HEK293 (cell line): Measurements from ENCODE around the gene SLC29A3.

ENCODE experiments used
- CTCF ChIA-PET: fragments of 350-600 bp; formaldehyde crosslinking; extraction: SDS; loops from one replicate; lab custom pipeline; 2021; ENCODE audit warnings: antibody characterized with exemption; lab: Yijun Ruan, JAX
- POLR2A ChIA-PET: fragments of 300-600 bp; formaldehyde crosslinking; extraction: SDS; loops from one replicate; lab custom pipeline; 2020; ENCODE audit warnings: antibody characterized with exemption, inconsistent platforms; lab: Yijun Ruan, JAX
- H3K27ac ChIP-seq: fragments of 200-500 bp; sonication (Bioruptor generic); 2 replicates; pipeline ENCODE4 v1.5.1; 2014; ENCODE audit warnings: low read depth, low read length, control low read depth, inconsistent platforms; ENCODE audit errors: extremely low read depth
- H3K36me3 ChIP-seq, 2 experiments: fragments of 200-500 bp in 1 of 2; sonication (Bioruptor generic) in 1 of 2; 1 replicate in 1 of 2; 2 replicates in 1 of 2; pipeline ENCODE4 v1.5.1; 2014 to 2017; ENCODE audit warnings: inconsistent platforms in 2 of 2, low read length in 2 of 2; ENCODE audit not compliant: control insufficient read depth in 2 of 2, insufficient read depth in 1 of 2
- H3K4me1 ChIP-seq: fragments of 200-500 bp; sonication (Bioruptor generic); 2 replicates; pipeline ENCODE4 v1.5.1; 2014; ENCODE audit warnings: mild to moderate bottlenecking, low read length, inconsistent platforms; ENCODE audit not compliant: control insufficient read depth, insufficient read depth
- H3K4me3 ChIP-seq: 2 replicates; pipeline ENCODE4 v1.5.1; 2011; ENCODE audit warnings: low read depth, mild to moderate bottlenecking, control low read depth, low read length, moderate library complexity
- H3K9me3 ChIP-seq: fragments of 200-500 bp; sonication (Bioruptor generic); 2 replicates; pipeline ENCODE4 v1.5.1; 2014; ENCODE audit warnings: low read depth, low read length, inconsistent platforms; ENCODE audit not compliant: control insufficient read depth, insufficient read depth
- GLI4 ChIP-seq: fragments of 450-650 bp; formaldehyde crosslinking; IDR thresholded peaks from 2 replicates; pipeline ENCODE4 v1.5.1; 2016; ENCODE audit warnings: missing biosample characterization, missing genetic modification characterization
- GLIS2 ChIP-seq: fragments of 450-650 bp; formaldehyde crosslinking; IDR thresholded peaks from 2 replicates; pipeline ENCODE4 v1.5.1; 2016; ENCODE audit warnings: missing biosample characterization, missing genetic modification characterization
- MZF1 ChIP-seq: fragments of 450-650 bp; formaldehyde crosslinking; IDR thresholded peaks from 2 replicates; pipeline ENCODE4 v1.5.1; 2017; ENCODE audit warnings: missing biosample characterization, missing genetic modification characterization, borderline replicate concordance
- SCRT2 ChIP-seq: fragments of 450-650 bp; formaldehyde crosslinking; IDR thresholded peaks from 2 replicates; pipeline ENCODE4 v1.5.1; 2016; ENCODE audit warnings: missing biosample characterization, missing genetic modification characterization
- WT1 ChIP-seq: fragments of 450-650 bp; formaldehyde crosslinking; IDR thresholded peaks from 2 replicates; pipeline ENCODE4 v1.5.1; 2016; ENCODE audit warnings: missing biosample characterization, missing genetic modification characterization
- ZBTB1 ChIP-seq: fragments of 450-650 bp; formaldehyde crosslinking; IDR thresholded peaks from 2 replicates; pipeline ENCODE4 v1.5.1; 2016; ENCODE audit warnings: missing biosample characterization, missing genetic modification characterization
- ZBTB7A ChIP-seq: fragments of 450-650 bp; formaldehyde crosslinking; IDR thresholded peaks from 2 replicates; pipeline ENCODE4 v1.5.1; 2016; ENCODE audit warnings: low read depth, missing biosample characterization, missing genetic modification characterization
- ZBTB8A ChIP-seq: fragments of 450-650 bp; formaldehyde crosslinking; IDR thresholded peaks from 2 replicates; pipeline ENCODE4 v1.5.1; 2016; ENCODE audit warnings: missing biosample characterization, missing genetic modification characterization
- ZFP69B ChIP-seq: fragments of 450-650 bp; formaldehyde crosslinking; IDR thresholded peaks from 2 replicates; pipeline ENCODE4 v1.5.1; 2016; ENCODE audit warnings: missing biosample characterization, missing genetic modification characterization
- ZNF146 ChIP-seq: fragments of 450-650 bp; formaldehyde crosslinking; IDR thresholded peaks from 2 replicates; pipeline ENCODE4 v1.5.1; 2016; ENCODE audit warnings: missing biosample characterization, missing genetic modification characterization
- ZNF157 ChIP-seq: fragments of 450-650 bp; formaldehyde crosslinking; IDR thresholded peaks from 2 replicates; pipeline ENCODE4 v1.5.1; 2016; ENCODE audit warnings: missing biosample characterization, missing genetic modification characterization
- ZNF184 ChIP-seq: fragments of 450-650 bp; IDR thresholded peaks from 2 replicates; pipeline ENCODE4 v1.5.1; 2018; ENCODE audit warnings: missing biosample characterization, mild to moderate bottlenecking, missing genetic modification characterization
- ZNF2 ChIP-seq: fragments of 450-650 bp; formaldehyde crosslinking; IDR thresholded peaks from 2 replicates; pipeline ENCODE4 v1.5.1; 2016; ENCODE audit warnings: missing biosample characterization, missing genetic modification characterization
- ZNF221 ChIP-seq: fragments of 450-650 bp; formaldehyde crosslinking; IDR thresholded peaks from 2 replicates; pipeline ENCODE4 v1.5.1; 2017; ENCODE audit warnings: missing biosample characterization, missing genetic modification characterization, borderline replicate concordance
- ZNF274 ChIP-seq, 2 experiments: fragments of 200-500 bp in 1 of 2; fragments of 450-650 bp in 1 of 2; sonication (Bioruptor generic) in 1 of 2; formaldehyde crosslinking in 1 of 2; IDR thresholded peaks; 2 replicates each; pipeline versions ENCODE4 v1.5.1 to v1.6.1; 2014 to 2016; ENCODE audit warnings: borderline replicate concordance in 1 of 2, inconsistent platforms in 1 of 2, low read length in 1 of 2, missing biosample characterization in 1 of 2, missing genetic modification characterization in 1 of 2
- ZNF280C ChIP-seq: fragments of 450-650 bp; formaldehyde crosslinking; IDR thresholded peaks from 2 replicates; pipeline ENCODE4 v1.5.1; 2016; ENCODE audit warnings: missing biosample characterization, missing genetic modification characterization
- ZNF292 ChIP-seq: fragments of 450-650 bp; formaldehyde crosslinking; IDR thresholded peaks from 2 replicates; pipeline ENCODE4 v1.5.1; 2016; ENCODE audit warnings: low read depth, missing biosample characterization, missing genetic modification characterization, borderline replicate concordance
- ZNF404 ChIP-seq: fragments of 450-650 bp; formaldehyde crosslinking; IDR thresholded peaks from 2 replicates; pipeline ENCODE4 v1.5.1; 2017; ENCODE audit warnings: missing biosample characterization, missing genetic modification characterization
- ZNF488 ChIP-seq: fragments of 450-650 bp; formaldehyde crosslinking; IDR thresholded peaks from 2 replicates; pipeline ENCODE4 v1.5.1; 2016; ENCODE audit warnings: missing biosample characterization, missing genetic modification characterization
- ZNF596 ChIP-seq: fragments of 450-650 bp; IDR thresholded peaks from 2 replicates; pipeline ENCODE4 v1.5.0; 2018; ENCODE audit warnings: missing biosample characterization, mild to moderate bottlenecking, missing genetic modification characterization, moderate library complexity
- ZNF707 ChIP-seq: fragments of 450-650 bp; formaldehyde crosslinking; IDR thresholded peaks from 2 replicates; pipeline ENCODE4 v1.5.1; 2016; ENCODE audit warnings: missing biosample characterization, missing genetic modification characterization
- TF ChIP-seq, protein P1 (sequence below): fragments of 450-650 bp; formaldehyde crosslinking; IDR thresholded peaks from 2 replicates; pipeline ENCODE4 v1.5.1; 2017; ENCODE audit warnings: missing biosample characterization, missing genetic modification characterization

Gene SLC29A3

DNA sequence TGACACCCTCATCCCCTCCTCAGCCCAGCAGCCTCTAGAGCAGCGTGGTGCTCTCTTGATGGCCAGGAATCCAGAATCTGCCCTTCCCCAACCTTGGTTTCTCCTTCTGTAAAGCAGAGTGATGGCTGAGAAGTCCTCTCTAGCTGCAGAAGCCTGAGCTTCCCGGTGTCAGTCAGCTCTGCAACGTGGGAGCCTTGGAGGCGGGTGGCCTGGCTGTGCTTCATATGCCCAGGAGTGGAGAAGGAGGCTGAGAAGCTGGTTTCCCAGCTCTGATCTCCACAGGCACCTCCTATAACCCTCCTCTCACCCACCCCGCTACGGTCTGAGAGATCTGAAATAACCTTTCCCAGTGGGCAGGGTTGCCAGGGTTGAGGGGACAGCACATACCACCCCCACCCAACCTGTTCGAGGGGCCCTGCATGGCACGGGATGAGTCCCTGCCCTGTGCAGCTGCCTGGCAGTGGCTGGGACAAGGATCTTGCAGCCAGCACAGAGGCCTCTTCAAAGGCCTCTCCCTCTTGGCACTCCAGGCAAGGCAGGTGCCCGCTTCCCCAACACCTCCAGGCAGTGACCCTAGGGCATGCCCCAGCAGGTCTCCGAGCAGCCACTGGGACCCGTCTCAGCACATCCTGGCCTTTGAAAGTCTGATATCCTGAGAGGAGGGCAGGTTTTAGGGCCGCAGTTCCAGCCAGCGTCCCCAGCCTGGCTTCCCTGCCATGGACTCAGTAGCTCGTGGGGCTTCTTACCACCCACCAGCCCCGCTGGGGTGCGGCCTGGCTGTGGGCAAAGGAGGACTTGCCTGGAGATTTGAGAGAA, 18.3 kb upstream of the SLC29A3 start:
- ChIA-PET CTCF (interaction anchor here (0.6 to 0.8 kb wide), 3 partner anchors 252 to 1473 kb away, joined by 3 to 4 read pairs (median 3); no protein-coding TSS in a partner anchor), POLR2A (no interaction called here)
- Histone ChIP-seq H3K9me3 (no peaks in the 10 kb centered on the region), H3K4me1 (no peaks in the 10 kb centered on the region), H3K27ac (no peak overlapping the region), H3K4me3 (no peak overlapping the region), H3K36me3 (peaks cover 0 to 62% of the 10 kb centered on the region in 2 experiments; a peak in 1 of 3 replicates)
- TF ChIP-seq ZBTB1 (tag by site-specific recombination) (no peak), ZFP69B (tag by site-specific recombination) (no peak), MZF1 (tag by site-specific recombination) (no peak)

GRCh38 chr10:71301371-71301916, 17.6 kb upstream of the SLC29A3 start:
- ChIA-PET POLR2A (no interaction called here), CTCF (interaction anchor here (0.8 to 1.3 kb wide), 3 partner anchors 8 to 392 kb away, joined by 3 to 4 read pairs (median 3); no protein-coding TSS in a partner anchor)
- Histone ChIP-seq H3K36me3 (peaks cover 0 to 56% of the 10 kb centered on the region in 2 experiments; a peak in 1 of 3 replicates), H3K27ac (no peak overlapping the region), H3K4me1 (no peaks in the 10 kb centered on the region), H3K4me3 (no peak overlapping the region)
- TF ChIP-seq WT1 (tag by site-specific recombination) (no peak), ZNF707 (tag by site-specific recombination) (no peak), GLI4 (tag by site-specific recombination) (no peak), ZBTB7A (no peak), ZNF221 (tag by site-specific recombination) (no peak), ZNF157 (no peak), ZNF404 (tag by site-specific recombination) (no peak), GLIS2 (tag by site-specific recombination) (no peak), ZNF488 (tag by site-specific recombination) (no peak), SCRT2 (tag by site-specific recombination) (no peak), ZNF146 (tag by site-specific recombination) (no peak), ZNF292 (no peak), ZBTB8A (tag by site-specific recombination) (no peak), ZNF280C (no peak), ZNF596 (no peak), ZNF184 (tag by site-specific recombination) (no peak), ZNF274 (IDR thresholded peaks at IDR 0.05; ENCODE audit: low read length) (no peak), ZNF274 (tag by site-specific recombination; IDR thresholded peaks at IDR 0.05; ENCODE audit: borderline replicate concordance) (no peak), ZNF2 (tag by site-specific recombination) (no peak)
- TF ChIP-seq, protein P1, sequence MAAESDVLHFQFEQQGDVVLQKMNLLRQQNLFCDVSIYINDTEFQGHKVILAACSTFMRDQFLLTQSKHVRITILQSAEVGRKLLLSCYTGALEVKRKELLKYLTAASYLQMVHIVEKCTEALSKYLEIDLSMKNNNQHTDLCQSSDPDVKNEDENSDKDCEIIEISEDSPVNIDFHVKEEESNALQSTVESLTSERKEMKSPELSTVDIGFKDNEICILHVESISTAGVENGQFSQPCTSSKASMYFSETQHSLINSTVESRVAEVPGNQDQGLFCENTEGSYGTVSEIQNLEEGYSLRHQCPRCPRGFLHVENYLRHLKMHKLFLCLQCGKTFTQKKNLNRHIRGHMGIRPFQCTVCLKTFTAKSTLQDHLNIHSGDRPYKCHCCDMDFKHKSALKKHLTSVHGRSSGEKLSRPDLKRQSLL (tag by site-specific recombination): no peak
- TF ChIP-seq, all 188 proteins: peak for 0
- no peaks in the 10 kb centered on the region for H3K9me3 ChIP-seq
